Measurements from ENCODE around the gene LZTFL1. TPM values are rescaled to one million over a fixed set of nuclear protein-coding genes. Genes with fewer than 3 reads are reported as not detected.

LZTFL1 gene
- total RNA-seq, 1 experiment from 2014 or later = 9.1 TPM

DNA sequence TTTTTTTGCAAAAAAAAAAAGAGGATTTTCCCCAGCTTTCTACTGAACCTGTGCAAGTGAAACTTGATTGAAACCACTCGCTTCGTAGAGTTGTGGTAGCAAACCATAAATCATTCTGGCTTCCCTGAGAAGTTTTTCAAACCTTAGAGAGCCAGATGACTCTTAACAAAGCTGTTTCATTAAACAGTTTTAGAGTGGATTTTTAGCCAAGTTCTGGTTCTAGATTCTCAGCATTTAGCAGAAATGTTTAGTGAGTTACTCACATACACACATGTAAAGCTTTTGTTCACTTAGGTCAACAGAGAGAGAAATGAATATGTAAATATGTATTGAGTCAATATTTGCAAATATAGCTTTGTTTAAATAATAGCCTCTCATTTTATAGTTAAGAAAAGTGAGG lies 26.3 kb upstream of the LZTFL1 start:
- H3K36me3 Mint-ChIP-seq (ENCODE audit: insufficient read depth, unreplicated experiment) = no peaks in the 10 kb centered on the region
- H3K9me3 Mint-ChIP-seq (ENCODE audit: unreplicated experiment) = peaks cover 8% of the 10 kb centered on the region
- Histone ChIP-seq H3K4me1 (no peaks in the 10 kb centered on the region), H3K36me3 (ENCODE audit: control insufficient read depth, insufficient read depth, low read length) (no peaks in the 10 kb centered on the region), H3K27me3 (replicated peaks; ENCODE audit: control insufficient read depth, insufficient read depth, low read length) (no peaks in the 10 kb centered on the region), H3K9me3 (no peaks in the 10 kb centered on the region), H3K4me3 (ENCODE audit: low read depth, low read length) (no peak overlapping the region)
- H3K4me1 Mint-ChIP-seq (ENCODE audit: low read depth, unreplicated experiment) = peaks cover 7% of the 10 kb centered on the region
- ChIA-PET CTCF (no interaction called here), POLR2A (no interaction called here)
- TF ChIP-seq, protein P1, sequence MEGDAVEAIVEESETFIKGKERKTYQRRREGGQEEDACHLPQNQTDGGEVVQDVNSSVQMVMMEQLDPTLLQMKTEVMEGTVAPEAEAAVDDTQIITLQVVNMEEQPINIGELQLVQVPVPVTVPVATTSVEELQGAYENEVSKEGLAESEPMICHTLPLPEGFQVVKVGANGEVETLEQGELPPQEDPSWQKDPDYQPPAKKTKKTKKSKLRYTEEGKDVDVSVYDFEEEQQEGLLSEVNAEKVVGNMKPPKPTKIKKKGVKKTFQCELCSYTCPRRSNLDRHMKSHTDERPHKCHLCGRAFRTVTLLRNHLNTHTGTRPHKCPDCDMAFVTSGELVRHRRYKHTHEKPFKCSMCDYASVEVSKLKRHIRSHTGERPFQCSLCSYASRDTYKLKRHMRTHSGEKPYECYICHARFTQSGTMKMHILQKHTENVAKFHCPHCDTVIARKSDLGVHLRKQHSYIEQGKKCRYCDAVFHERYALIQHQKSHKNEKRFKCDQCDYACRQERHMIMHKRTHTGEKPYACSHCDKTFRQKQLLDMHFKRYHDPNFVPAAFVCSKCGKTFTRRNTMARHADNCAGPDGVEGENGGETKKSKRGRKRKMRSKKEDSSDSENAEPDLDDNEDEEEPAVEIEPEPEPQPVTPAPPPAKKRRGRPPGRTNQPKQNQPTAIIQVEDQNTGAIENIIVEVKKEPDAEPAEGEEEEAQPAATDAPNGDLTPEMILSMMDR (IDR thresholded peaks at IDR 0.05; ENCODE audit: insufficient read depth in 1 of 2, low read depth in 1 of 2, low read length in 1 of 2, severe bottlenecking in 1 of 2, unreplicated experiment in 1 of 2) = no peak
- no peak overlapping the region for H3K4me3 Mint-ChIP-seq (ENCODE audit: unreplicated experiment)
- no TSS peak for BruUV-seq (replicated peaks)
- DNase-seq = no peak
- no peaks in the 10 kb centered on the region for H3K27me3 Mint-ChIP-seq (ENCODE audit: insufficient read depth, unreplicated experiment)
- no peak overlapping the region for H3K27ac Mint-ChIP-seq (ENCODE audit: unreplicated experiment)
- intact Hi-C loops (cut with micrococcal nuclease; ENCODE audit: unreplicated experiment) = no loop called here

DNA sequence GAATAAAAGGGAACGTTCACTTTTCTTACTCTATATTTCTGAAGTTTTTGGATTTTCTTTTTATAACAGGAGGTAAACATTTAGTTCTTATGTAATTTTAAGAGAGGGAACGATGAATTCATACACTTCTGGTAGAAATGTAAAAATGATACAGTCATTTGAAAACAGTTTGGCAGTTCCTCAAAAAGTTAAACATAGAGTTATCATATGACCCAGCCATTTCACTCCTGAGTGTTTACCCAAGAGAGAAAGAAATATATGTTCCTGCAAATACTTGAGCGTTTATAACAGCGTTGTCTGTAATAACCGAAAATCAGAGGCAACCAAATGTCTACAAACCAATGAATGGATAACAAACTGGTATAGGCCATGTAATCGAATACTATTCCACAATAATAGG lies 23.6 kb upstream of the LZTFL1 start:
- CTCF ChIA-PET = no interaction called here
- TF ChIP-seq, protein P1 (IDR thresholded peaks at IDR 0.05; ENCODE audit: insufficient read depth in 1 of 2, low read depth in 1 of 2, low read length in 1 of 2, severe bottlenecking in 1 of 2, unreplicated experiment in 1 of 2) = no peak
- Histone ChIP-seq H3K36me3 (ENCODE audit: control insufficient read depth, insufficient read depth, low read length) (no peaks in the 10 kb centered on the region), H3K27me3 (replicated peaks; ENCODE audit: control insufficient read depth, insufficient read depth, low read length) (no peaks in the 10 kb centered on the region), H3K4me3 (ENCODE audit: low read depth, low read length) (no peak overlapping the region), H3K4me1 (peaks cover 13% of the 10 kb centered on the region), H3K9me3 (no peaks in the 10 kb centered on the region)
- intact Hi-C loops (cut with micrococcal nuclease; ENCODE audit: unreplicated experiment) = no loop called here
- Mint-ChIP-seq H3K9me3 (ENCODE audit: unreplicated experiment) (peaks cover 10% of the 10 kb centered on the region), H3K36me3 (ENCODE audit: insufficient read depth, unreplicated experiment) (no peaks in the 10 kb centered on the region), H3K27ac (ENCODE audit: unreplicated experiment) (no peak overlapping the region), H3K4me3 (ENCODE audit: unreplicated experiment) (no peak overlapping the region), H3K27me3 (ENCODE audit: insufficient read depth, unreplicated experiment) (no peaks in the 10 kb centered on the region), H3K4me1 (ENCODE audit: low read depth, unreplicated experiment) (peaks cover 15% of the 10 kb centered on the region)
- POLR2A ChIA-PET = no interaction called here
- no peak for DNase-seq
- no TSS peak for BruUV-seq (replicated peaks)

DNA sequence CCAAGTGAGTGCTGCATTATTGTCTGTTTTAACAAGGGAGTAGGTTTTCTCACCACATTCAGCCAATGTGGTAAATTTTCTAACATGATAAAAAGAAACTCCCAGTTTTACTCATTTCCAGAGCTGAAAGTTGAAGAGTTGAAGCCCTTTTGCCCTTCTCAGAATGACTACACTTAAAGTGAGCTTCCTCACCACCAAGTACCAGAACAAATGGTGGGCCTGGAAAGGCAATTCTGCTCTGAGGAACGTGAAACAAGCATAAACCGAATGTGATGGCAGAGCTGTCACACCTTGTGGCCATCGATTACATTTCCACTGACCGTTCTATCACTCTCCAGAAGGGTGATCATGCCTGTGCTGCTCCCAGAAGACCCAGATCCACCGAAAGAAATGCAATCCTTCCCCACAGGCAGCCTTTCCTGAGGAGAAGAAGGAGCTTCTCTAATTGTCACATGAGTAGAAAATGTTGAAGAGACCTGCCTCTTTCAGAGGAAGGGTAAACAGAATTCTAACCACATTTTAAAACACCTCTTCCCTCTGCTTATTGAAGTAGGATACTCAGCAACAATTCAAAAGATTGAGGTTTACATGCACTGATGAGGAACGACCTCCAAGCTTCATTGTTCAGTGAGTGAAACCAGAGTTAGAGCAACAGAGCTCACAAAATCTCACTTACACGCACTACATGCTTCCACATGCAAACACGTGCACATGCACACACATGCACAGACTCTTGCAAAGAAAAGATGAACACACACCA lies 23.0 kb upstream of the LZTFL1 start:
- H3K4me3 Mint-ChIP-seq (ENCODE audit: unreplicated experiment) = no peak overlapping the region
- TF ChIP-seq, protein P1 (IDR thresholded peaks at IDR 0.05; ENCODE audit: insufficient read depth in 1 of 2, low read depth in 1 of 2, low read length in 1 of 2, severe bottlenecking in 1 of 2, unreplicated experiment in 1 of 2) = no peak
- ChIA-PET POLR2A (no interaction called here), CTCF (no interaction called here)
- H3K4me3 ChIP-seq (ENCODE audit: low read depth, low read length) = no peak overlapping the region
- H3K27me3 ChIP-seq (replicated peaks; ENCODE audit: control insufficient read depth, insufficient read depth, low read length) = no peaks in the 10 kb centered on the region
- no peaks in the 10 kb centered on the region for H3K27me3 Mint-ChIP-seq (ENCODE audit: insufficient read depth, unreplicated experiment)
- peaks cover 18% of the 10 kb centered on the region for H3K4me1 ChIP-seq
- intact Hi-C loops (cut with micrococcal nuclease; ENCODE audit: unreplicated experiment) = no loop called here
- no peak for DNase-seq
- peaks cover 21% of the 10 kb centered on the region for H3K4me1 Mint-ChIP-seq (ENCODE audit: low read depth, unreplicated experiment)
- H3K9me3 Mint-ChIP-seq (ENCODE audit: unreplicated experiment) = peaks cover 10% of the 10 kb centered on the region
- H3K27ac Mint-ChIP-seq (ENCODE audit: unreplicated experiment) = no peak overlapping the region
- no peaks in the 10 kb centered on the region for H3K9me3 ChIP-seq
- no peaks in the 10 kb centered on the region for H3K36me3 ChIP-seq (ENCODE audit: control insufficient read depth, insufficient read depth, low read length)
- BruUV-seq (replicated peaks) = no TSS peak
- H3K36me3 Mint-ChIP-seq (ENCODE audit: insufficient read depth, unreplicated experiment) = no peaks in the 10 kb centered on the region
